Measurements from ENCODE around the gene EFEMP1.
"Not testable (repeated sequence)": the region's sequence is repeated elsewhere in the genome, so short reads cannot be mapped to it uniquely, and the experiment has no call there.

Gene EFEMP1

DNA sequence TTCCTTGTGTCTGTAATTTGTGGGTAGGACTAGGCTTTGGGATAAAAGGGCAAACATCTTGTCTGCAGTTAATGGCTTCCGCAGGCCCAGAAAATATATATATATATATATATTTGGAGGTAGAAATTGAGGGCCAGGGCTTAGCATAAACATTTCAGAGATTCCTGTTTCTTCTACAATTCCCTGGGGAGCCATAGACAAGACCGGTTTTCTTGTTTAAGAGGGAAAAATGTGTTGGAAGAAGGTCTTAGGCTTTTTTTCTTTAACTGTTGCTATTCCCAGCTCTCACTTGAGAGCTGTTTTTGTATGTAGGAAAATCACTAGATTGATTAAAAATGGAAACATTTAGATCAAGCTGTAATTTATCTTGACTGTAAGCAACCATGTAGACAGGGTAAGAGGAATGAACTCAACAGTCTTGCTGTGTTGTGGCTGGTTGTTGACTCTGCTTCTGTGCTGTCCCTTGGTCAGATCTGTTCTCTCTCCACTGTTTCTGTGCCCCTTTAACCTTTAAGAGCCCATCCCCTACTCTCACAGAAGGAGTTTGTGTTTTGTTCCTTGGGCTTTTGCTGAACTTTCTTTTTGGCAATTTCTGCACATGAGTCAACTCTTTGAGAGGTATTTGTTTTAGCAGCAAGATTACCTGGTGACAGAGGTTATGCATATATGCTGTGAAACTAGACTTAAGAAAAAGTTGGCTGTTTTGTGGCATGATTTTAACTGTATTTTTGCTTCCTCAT is 58.3 kb downstream of the EFEMP1 start:
- DNase-seq (ENCODE audit: low spot score), result no peak

DNA sequence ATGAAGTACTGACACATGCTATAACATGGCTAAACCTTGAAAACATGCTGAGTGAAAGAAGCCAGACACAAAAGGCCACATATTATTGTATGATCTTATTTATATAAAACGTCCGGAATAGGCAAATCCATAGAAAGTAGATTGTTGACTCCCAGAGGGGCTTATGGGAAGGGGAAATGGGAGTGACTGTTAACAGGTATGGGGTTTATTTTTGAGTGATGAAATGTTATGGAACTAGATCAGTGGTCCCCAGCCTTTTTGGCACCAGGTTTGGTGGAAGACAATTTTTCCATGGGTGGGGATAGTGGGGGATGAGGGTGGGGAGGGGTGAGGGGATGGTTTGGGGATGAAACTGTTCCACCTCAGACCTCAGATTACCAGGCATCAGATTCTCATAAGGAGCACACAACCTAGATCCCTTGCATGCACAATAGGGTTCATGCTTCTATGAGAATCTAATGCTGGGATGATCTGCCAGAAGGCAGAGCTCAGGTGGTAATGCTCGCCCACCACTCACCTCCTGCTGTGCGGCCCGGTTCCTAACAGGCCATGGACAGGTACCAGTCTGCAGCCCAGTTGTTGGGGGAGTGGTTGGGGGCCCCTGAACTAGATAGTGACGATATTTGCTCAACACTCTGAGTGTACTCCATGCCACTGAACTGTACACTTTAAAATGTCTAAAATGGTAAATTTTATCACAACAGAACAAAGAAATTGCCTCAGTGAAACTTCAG is 59.1 kb downstream of the EFEMP1 start:
- no peak for DNase-seq (ENCODE audit: low spot score)

DNA sequence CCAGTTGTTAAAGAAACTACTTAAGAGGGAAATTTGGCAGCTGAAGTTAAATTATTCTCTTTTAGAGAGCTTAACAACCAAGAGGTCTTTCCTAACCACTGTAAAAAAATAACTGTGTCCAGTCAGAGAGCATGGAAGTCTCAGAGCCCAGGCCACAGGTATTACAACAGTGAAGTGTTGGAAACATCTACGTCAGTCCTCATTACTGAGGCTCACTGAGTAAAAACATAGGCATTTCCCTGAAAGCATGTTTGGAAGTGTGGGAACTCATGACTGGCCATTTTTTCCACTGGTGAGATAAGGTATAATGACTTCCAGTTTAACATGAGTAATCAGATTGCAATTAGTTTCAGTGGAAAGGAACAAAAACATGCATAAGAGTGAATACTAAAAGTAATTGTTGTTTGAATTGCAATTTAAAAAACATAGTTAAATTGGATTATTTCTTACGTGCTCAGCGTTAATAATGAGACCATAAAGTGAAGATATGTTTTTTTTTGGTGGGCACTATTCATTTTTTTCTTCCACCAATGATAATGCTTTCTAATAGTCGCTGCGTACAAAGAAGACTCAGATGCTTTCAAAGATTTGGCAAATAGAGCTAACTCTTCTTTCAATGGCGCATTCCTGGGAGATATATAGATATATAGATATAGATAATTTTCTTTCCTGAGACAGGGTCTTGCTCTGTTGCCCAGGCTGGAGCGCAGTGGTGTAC is 60.8 kb downstream of the EFEMP1 start:
- DNase-seq (ENCODE audit: low spot score), result no peak

DNA sequence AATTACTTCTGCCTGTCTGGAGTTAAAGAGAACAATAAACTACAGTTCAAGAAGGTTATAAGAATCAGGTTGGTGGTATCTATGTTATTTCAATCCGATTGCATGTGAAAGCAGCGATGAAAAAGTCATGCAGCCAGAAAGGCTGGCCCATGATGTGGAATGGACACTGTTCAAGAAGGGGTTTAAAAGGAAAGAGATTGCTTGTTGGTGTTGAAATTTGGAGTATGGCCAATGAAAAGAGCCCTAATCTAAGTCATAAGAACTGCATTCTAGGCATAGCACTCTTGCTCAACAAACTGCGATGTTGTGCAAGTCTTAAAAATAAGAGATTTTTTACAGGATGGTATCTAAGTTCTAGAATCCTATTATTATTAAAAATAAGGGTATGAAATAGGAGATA is 61.3 kb downstream of the EFEMP1 start:
- DNase-seq (ENCODE audit: low spot score), result no peak

DNA sequence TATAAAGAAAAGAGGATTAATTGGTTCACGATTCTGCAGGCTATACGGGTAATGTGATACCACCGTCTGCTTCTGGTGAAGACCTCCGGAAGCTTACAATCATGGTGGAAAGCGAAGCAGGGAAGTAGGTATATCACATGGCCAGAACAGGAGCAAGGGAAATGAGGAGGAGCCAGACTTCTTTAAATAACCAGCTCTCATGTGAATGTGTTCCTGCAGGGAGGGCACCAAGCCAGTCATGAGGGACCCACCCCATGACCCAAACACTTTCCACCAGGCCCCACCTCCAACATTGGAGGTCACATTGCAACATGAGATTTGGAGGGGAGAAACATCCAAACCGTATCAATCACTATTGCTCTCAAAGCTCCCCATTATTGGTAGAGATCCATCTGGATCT is 61.8 kb downstream of the EFEMP1 start:
- DNase-seq (ENCODE audit: low spot score), result no peak

DNA sequence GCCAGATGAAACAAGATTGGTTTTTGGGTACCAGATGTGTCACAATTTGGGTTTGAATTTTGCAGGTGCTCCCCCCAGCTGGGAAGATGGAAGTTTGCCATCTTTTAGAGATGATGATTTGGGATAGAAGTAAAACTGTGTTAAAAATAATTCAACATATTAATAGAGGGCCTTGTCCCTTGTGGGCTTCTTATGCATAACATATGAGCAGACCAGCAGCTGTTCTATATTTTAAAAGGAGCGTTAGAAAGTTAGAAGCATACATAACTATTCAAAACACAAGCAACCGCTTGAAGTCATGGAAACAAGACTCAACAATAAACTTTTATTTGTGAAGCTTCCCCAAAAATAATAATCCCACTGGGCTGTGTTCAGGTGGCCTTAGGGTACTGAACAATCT is 62.8 kb downstream of the EFEMP1 start:
- DNase-seq (ENCODE audit: low spot score), result no peak

DNA sequence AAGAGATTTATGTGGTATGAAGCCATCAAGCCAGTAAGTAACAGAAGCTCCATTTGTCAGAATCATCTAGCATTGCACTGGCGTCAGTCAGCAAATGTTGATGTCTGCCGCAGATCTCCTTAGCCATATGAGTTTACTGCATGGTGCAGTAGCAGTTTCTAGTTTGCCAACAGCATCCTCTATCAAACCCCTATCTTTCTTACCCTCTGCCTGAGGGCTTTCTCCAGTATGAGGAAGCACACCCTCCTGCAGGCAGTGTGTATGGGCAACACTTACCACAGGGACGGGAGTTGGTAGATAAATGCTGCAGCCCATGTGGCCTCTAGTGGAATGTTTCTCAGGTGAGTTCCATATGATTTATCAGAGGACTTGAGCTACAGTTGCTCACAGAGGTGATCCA is 63.7 kb downstream of the EFEMP1 start:
- DNase-seq (ENCODE audit: low spot score), result no peak

DNA sequence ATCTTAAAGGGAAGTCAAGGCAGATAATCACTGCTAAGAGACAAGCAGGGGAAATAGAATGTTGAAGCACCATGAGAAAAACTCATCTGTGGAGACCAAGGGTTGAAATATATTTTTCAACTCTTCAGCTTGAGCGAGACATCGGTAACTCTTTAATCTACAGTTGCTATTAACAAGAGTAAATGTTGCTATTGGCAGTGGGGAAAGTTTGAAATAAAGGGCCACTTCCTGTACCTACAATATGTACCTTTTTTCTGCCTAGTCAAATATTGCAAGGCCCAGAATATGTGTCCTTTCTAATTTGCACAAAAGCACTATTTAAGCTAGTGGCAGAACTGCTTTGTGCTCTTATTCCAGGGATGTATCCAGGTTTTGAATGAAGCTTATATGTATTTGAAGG is 65.8 kb downstream of the EFEMP1 start:
- no peak for DNase-seq (ENCODE audit: low spot score)

DNA sequence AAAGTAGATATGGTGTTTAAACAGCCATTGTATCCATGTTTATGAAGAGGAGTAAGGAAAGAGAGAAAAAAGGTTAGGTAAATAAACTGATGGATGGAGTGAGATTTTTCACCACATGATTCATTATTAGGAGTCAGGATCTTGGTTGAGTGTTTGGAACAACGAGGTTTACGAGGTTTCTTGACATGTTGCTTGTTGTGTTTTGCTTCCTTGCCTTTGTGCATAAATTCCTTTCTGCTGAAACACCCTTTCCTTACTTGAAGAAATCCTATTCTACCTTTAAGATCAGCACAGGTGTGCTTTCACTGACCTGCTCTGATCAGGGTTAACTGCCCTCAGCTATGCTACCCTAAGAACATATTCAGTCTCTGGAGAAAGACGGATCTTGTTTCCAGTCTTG is 66.6 kb downstream of the EFEMP1 start:
- no peak for DNase-seq (ENCODE audit: low spot score)

DNA sequence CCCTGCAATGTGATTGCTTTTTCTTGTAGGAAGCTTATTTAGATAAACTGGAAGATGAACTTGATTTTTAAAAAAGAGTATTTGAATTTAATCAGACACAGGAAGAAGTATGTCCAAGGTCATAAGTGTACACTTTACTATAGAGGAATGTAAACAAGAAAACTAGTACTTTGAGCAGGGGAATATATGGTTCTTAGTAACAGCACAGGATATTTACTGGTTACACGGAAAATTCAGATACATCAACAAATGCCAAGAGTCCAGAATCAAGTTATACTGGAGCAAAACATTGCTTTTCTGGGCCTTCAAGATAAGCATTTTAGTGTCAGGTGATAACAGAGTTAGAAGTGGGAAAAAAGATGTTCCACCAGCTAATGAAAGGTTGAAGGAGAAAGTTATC is 75.5 kb downstream of the EFEMP1 start:
- DNase-seq (ENCODE audit: low spot score), result no peak

DNA sequence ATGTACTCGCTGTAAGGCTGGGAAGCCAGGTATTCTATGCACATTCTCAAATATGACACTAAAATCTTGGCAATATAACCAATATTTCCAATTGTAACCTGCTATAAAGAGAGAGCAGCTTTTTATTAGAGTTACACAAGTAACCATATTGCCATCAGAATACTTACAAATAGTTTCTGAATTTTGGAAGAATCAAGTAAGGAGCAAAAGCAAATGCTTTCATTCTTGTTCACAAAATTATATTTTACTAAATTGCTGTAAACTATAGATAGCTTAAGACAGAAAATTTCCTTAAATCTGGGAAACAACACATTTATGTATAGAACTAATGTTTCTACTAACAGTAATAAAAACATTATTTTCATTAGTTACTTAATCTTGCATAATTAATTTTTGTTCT is 77.2 kb downstream of the EFEMP1 start:
- no peak for DNase-seq (ENCODE audit: low spot score)

DNA sequence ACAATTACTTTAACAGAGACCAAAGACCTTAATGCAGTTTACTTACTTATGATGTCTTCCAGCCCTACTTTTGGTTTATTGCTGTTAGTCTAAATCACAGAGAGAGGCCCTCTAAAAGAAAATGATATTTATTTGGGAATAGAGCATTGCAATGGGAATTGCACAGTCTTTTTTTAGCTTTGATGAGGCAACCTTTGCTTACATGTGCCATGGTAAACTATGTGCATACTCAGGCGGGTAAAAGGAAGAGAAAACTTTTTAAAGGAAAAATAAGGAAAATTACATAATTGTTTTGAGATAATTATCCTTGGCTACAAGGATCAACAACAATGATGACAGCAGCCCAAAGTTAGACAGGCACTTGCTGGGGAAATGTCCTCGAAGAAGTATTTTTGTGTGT is 78.6 kb downstream of the EFEMP1 start:
- no peak for DNase-seq (ENCODE audit: low spot score)

DNA sequence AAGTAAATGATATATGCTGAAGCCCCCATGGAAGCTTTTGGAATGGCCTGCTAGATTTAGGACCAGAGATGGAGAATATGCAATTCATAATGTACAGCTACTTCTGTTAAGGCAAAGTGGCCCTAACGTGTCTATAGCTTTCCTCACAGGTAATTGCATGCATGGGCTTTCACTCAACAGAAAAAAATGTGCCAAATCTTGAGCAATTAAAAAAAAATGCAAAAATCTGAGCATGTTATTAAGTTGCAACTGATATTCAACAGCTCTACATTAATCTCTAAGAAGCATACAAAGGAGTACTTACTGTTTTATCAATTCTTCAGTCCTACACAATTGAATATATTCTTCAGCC is 79.6 kb downstream of the EFEMP1 start:
- no peak for DNase-seq (ENCODE audit: low spot score)

DNA sequence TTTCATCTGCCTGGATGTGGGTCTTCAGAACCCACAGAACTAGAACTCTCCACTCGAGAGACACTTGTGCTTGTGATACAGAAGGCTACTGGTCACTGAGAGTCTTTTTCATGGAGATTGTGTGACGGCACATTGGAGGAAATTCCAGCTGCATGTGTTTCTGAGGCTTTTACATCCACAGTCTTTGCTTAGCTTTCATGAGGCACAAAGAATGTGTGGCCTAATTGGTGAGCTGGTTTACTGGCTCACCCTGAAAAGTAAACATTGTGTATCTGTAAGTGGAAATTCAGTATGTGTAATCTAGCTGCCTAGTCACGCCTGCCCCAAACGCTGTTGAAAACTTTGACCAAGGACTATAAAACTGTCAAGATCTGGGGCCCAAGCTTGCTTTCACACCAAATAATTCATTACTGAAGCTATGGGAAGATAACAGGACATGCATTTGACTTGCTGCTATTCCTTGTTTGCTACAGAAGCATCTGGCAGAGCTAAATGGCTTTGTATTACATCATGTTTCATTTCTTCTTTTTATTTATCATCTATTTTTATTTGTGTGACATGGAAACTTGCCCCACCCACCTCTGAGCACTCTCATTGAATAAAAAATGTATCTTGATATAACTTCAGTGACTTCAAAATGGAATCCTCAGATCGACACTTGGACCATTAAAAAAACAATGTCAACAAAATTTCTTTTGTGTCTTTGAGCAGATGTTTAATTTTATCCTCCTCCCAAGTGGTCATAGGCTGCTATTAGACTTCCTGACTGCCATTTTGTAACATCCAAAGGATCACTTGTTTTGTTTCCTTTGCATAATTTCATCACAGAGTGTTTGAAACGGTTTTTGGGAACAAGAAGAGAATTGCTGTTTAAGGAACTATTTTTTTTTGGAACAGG is 80.2 kb downstream of the EFEMP1 start:
- DNase-seq (ENCODE audit: low spot score), result peak; percentile 32

DNA sequence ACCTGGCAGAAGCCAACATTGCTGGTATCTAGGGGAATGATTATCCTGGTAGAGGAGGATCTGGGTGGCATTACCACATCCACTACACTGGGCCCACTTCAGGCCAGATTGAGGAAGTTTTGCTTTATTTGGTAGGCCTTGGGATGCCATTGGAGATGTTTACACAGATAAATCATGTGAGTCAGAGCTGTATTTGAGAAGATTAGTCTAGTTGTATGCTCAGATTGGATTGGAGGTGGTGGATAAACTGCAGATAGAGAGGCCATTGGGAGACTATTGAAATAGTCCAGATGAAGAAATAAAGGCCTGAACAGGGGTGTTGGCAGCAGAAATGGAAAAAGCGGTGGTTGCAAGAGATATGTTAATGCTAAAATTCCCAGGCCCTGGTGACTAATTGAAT is 81.5 kb downstream of the EFEMP1 start:
- no peak for DNase-seq (ENCODE audit: low spot score)

DNA sequence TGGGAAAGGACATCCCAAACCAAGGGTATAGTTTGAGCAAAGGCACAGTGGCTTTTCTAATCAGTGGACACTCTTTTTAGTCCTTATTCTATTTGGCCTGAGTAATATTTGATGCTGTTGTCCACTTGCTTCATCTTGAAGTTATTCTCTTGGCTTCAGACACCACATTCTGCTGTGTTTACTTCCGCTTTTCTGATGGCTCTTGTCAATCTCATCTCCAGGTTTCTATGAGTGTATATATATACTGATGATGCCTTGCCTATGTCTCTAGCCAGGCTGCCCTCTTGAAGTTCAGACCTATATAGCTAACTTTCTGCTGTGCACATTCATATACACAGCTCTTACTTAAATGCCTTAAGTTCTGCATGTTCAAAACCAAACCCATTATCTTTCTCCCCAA is 83.1 kb downstream of the EFEMP1 start:
- DNase-seq (ENCODE audit: low spot score), result no peak

DNA sequence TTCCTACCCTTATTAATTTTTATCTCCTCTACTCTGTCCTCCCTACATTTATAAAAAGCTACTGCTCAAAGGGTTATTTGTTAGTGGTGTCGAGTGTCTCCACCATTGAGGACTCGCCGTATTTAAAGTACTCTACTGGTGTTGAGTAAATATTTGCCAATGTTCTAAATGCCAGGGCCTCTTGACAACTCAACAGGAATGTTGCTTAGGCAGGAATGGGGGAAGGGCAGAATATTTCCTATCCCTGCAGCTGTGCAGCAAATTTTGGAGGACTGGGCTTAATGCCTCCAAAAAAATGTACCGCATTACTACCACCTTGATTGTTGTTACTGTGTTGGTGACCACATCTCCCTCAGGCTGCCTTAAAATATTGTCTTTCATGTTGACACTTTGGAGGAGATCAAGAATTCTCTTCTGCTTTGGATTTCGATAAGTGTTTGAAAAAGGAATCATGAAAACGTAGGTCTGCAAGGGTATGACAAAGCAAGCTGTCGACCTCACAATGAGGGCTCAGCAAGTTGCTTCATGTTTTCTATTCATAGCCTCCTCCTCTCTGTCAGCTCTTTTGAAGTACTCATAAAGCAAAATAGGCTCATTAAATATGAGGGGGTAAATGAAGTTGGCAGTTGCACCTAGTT is 84.3 kb downstream of the EFEMP1 start:
- DNase-seq (ENCODE audit: low spot score), result peak; percentile 60

DNA sequence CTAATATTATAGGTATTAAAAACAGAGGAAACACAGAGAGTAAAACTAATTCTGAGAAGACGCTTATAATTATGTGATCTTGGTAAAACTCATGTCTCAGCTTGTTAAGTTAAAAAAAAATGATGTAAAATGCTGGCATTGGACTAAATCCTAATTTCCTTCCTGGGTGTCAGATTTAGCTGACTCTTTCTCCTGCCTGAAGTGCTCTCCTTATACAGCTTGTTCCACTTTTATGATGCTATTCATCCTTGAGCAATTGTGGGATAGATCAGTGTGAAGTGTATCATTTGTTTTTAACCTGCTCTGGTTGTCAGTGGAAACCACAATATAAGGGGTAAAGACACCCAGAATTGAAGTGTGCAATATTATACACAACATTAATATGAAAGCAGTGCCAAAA is 84.9 kb downstream of the EFEMP1 start:
- DNase-seq (ENCODE audit: low spot score), result peak; percentile 20

DNA sequence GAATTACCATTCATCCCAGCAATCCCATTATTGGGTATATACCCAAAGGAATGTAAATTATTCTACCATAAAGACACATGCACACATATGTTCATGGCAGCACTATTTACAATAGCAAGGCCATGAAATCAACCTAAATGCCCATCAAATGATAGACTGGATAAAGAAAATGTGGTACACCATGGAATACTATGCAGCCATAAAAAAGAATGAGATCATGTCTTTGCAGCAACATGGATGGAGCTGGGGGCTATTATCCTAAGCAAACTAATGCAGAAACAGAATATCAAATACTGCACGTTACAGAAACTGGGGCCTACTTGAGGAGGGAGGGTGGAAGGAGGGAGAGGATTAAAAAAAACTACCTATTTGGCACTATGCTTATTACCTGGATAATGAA is 85.5 kb downstream of the EFEMP1 start:
- not testable (repeated sequence) for DNase-seq (ENCODE audit: low spot score)

DNA sequence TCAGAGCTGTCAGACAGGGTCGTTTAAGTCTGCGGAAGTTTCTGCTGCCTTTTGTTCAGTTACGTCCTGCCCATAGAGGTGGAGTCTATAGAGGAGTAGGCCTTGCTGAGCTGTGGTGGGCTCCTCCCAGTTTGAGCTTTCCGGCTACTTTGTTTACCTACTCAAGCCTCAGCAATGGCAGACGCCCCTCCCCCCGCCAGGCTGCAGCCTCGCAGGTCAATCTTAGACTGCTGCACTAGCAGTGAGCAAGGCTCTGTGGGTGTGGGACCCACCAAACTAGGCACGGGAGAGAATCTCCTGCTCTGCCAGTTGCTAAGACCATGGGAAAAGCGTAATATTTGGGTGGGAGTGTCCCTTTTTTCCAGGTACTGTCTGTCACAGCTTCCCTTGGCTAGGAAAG is 86.5 kb downstream of the EFEMP1 start:
- no peak for DNase-seq (ENCODE audit: low spot score)

DNA sequence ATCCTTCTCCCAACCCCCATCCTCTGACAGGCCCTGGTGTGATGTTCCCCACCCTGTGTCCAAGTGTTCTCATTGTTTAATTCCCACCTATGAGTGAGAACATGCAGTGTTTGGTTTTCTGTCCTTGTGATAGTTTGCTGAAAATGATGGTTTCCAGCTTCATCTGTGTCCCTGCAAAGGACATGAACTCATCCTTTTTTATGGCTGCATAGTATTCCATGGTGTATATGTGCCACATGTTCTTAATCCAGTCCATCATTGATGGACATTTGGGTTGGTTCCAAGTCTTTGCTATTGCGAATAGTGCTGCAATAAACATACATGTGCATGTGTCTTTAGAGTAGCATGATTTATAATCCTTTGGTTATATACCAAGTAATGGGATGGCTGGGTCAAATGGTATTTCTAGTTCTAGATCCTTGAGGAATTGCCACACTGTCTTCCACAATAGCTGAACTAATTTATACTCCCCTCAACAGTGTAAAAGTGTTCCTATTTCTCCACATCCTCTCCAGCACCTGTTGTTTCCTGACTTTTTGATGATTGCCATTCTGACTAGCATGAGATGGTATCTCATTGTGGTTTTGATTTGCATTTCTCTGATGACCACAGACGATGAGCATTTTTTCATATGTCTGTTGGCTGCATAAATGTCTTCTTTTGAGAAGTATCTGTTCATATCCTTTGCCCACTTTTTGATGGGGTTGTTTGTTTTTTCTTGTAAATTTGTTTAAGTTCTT is 91.7 kb downstream of the EFEMP1 start:
- DNase-seq (ENCODE audit: low spot score), result not testable (repeated sequence)
